NCI-H1436 (cell line): ENCODE data around the gene PCAT7.
"Not testable (repeated sequence)": the region's sequence is repeated elsewhere in the genome, so short reads cannot be mapped to it uniquely, and the experiment has no call there.

ENCODE experiments used
- DNase-seq: peaks from one replicate; lab custom pipeline; 2025; lab: John Stamatoyannopoulos, UW

PCAT7 gene

DNA sequence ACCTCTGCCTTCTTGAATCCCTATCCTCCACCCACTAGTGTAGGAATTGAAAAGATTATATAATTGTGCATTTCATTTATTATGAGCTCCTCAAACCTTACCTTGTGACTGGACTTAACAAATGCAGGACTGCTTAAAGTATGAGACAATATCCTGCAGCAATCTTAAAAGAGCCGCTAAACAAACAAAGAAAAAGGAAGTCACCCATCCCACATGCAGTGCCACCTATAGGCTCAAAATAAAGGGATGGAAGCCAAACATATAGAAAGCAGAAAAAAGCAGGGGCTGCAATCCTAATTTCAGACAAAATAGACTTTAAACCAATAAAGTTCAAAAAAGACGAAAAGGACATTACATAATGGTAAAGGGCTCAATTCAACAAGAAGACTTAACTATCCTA is 8.7 kb downstream of the PCAT7 start:
- DNase-seq, result no peak

DNA sequence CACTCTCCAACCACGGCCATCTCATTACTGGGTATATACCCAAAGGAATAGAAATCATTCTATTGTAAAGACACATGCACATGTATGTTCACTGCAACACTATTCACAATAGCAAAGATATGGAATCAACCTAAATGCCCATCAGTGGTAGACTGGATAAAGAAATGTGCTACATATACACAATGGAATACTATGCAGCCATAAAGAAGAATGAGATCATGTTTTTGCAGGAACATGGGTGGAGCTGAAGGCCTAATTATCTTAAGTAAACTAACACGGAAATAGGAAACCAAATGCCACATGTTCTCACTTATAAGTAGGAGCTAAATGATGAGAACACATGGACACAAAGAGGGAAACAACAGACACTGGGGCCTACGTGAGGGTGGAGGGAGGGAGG is 9.4 kb downstream of the PCAT7 start:
- DNase-seq, result not testable (repeated sequence)

DNA sequence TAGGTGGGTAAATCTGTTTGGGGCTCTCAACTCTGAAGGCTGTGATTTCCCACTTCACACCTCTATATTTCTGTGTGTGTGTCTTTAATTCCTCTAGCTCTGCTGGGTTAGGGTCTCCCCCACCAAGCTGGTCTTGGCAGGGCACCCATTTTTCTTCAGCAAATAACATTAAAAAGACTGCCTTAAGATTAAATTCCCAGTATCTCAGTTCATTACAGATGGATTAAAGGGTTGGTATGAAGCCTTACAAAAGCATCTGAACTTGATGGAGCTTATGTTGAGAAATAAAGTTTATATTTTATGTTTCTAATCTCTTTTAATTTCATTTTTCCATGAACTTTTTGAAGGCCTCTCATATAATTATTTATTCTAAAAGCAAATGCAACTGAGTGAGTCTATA is 11.7 kb downstream of the PCAT7 start:
- no peak for DNase-seq

DNA sequence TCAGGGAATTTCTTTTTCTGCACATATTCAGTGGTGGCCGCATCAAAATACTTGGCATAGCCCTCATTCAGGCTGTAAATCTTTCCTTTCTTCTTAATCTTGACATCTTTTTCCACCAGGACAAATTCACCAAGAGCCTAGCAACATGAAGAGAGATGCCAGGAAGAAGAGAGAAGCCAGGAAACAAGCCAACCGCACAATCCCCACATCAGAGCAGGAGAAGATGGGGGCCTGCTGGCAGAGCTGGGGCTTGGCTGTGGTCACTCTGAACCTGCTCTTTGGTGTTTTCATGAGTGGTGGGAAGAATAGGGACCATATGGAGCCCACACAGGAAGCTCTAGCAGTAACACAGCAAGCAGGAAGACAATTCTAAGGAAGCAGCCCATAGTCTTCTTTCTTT is 12.4 kb downstream of the PCAT7 start:
- no peak for DNase-seq

DNA sequence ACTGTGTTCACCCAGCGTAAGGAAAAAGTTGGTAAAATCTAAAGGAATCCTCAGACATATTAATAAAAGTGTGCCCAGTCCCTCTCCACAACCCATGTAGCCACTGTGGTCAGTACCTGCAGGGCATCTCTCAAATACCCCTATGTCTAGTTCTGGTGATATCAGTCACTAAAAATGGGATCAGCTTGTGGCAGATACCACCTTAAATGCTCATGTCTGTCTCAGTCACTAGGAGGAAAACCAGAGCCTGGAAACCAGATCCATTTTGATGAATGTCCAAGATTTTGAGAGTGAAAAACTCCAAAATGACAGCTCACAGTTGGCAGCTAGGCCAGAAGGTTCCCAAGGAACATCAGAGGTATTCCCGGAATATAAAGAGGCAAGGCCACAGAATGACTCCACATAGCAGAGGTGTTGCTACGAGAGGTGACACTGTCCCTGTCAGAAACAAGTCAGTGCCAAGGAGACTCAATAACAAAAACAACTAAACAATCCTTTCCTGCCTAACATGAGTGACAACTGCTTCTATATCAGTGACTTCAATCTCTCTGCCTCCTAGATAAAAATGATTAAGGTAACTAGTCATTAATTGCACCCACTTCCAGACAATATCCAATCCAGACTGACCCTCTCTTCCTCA is 13.5 kb downstream of the PCAT7 start:
- DNase-seq, result no peak

DNA sequence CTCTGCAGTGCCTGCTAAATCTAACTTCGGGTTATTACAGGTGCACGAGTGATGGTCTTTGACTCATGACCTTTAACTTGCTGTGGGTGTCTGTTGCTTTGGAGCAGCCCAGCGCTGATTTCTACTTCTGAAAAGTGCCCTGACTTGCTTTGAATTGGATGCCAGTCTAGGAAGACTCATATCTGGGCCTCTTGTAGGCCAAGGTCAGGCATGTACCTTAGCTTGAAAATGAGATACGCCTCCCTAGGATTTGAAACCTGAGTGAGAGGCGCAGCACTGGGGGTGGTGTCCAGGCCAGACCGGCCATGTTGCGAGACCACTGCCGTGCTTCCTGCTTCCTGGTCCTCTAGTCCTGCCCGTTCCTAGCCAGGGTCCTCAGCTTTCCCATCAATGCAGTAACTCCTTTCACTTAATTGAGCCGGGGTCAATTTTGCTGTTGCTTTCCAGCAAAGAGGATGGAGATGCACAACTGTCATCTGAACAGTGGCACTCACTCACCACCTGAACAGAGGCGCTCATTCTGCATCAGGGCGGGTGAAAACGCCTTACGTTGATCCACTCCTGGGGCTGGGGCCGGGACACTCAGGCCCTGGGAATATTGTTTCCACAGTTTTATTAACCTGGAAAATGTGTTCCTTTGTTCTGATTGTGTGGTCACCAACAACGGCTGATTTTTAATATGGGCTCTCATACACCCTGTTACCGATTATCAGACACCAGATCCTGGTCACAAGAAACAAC is 14.3 kb downstream of the PCAT7 start:
- DNase-seq, result no peak

DNA sequence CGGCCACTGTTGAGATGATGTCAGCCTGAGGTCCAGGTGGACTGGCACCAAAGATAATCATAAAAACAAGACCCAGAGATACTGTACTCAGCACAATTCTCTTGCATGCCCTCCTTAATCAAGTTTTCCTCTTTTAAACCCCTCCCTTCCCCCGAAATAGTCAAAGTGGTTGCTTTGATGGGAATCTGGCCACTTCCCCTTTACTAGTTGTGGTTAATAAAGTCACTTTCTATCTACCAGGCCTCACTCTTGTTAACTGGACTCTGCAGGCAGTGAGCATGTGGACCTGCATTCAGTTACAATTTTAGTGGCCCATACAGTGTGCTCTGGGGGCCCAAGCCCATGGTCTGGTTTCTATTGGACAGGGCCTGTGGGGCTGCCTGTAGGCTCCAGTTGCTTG is 21.2 kb downstream of the PCAT7 start:
- DNase-seq, result no peak

DNA sequence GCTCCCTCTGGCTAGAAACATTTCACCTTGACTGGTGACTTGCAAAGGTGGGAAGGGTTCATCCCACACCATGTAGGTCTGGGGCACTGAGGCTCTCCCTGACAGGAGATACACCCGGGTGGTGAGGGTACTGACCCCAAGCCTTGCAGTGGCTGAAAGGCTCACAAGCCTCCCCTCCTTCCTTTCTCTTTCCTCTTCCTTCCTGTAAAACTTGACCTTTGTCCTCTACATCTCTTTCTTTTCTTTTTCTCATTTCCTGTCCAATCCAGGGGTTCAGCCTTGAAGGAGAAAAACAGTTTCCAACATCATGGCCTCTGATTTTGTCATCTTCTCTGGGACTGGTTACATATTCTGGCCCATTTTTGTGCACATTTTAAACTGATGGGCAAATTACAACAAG is 22.2 kb downstream of the PCAT7 start:
- DNase-seq, result no peak

DNA sequence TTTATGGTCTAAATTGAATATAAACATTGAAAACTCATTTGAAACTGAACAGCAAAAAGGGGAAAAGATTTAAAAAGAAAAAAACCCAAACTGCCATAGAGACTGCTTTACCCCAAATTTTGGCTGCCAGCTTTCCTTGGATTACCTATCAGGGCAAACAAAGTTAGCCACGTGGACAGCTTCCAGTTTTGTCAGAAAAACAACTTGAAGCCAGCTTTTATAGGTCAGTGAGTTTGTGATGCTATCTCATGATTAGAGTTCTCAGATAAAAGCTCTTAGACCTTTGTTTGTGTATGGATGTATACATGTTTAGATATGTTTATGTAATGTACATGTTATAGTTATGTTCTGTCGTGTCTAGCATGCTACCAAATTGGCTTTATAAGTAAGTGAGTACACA is 22.7 kb downstream of the PCAT7 start:
- no peak for DNase-seq

DNA sequence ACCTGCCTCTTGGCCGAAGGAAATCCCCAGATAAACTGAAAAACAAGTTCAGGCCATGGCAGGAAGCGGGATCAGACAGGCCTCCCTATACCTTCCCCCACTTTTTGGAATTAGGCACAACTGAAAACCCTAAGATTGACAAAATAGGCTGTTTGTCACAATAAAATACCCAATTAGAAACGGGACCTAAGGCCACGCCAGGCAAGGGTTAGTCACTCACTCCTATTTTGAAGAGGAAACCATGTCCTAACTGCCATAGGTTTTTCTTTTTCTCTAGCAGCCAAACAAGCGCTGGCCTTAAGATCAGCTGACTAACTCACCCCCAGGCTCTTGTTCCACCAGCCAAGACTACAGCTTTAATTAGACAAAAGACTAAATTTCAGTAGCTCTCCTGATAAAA is 26.8 kb downstream of the PCAT7 start:
- DNase-seq, result no peak

DNA sequence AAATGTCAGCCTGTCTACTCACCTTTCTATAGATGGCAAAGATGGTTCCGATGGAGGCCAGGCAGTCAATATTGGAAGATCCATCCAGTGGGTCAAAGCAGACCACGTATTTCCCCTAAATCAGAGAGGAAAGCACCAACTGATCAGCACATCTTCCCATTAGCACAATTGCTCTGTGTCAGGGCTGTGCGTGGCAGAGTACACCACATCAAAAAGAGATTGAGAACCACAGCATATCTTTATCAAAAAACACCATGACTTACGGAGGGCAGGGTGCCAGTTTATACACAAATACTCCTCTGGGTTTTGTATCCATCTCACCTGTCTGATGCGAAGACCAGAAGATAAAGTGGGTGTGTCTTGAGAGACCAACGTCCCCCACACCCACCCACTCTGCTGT is 29.7 kb downstream of the PCAT7 start:
- DNase-seq, result no peak

DNA sequence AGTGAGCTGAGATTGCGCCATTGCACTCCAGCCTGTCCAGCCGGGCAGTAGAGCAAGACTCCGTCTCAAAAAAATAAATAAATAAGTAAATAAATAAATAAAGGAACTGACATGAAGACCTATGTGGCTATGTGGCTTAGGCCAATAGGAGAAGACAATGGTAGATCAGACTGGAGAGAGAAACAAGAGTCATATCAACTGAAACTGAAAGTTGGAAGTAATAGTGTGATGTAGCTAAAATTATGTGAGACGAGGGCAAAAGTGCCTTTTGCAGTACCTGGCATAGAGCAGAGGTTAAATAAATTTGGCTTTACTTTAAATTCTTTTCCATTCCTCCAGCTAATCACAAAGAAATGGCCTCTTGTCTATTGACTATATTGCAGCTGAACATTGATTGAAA is 31.4 kb downstream of the PCAT7 start:
- no peak for DNase-seq

DNA sequence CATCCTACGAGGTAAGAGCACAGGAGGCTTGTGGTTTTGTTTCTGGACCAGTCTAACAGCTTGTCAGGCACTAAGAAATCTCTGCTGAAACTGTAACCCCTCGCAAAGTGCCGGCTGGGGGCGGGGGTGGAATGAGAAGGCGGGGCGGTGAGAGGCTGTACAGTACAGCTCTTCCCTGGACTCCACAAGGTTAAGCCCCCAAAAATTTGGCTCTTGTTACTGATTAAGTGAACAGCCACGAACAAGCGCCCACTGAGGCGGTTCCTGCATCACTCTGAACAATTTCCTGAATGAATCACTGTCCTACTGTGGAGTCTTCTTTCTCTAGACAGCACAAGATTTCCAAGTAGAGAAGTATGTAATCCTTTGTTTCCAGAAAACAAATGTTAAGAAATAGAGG is 31.9 kb downstream of the PCAT7 start:
- DNase-seq, result no peak

DNA sequence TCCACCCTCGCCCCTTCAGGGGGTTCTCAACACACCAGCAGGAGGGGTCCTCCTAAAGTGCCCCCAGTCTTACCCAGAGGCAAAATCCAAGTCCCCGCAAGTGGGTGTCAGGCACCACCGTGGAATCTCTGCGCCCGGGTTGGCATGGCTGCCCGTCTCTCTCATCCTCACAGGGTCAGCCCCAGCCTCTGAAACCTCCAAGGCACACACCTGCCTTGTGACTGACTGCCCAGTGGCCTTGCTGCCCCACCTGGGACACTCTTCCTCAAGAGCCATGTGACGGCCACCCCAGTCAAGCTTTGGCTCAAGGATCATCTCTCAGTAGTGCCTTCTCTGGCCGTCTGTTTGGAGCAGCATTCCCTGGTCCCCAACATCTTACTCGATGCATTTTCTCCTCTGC is 33.8 kb downstream of the PCAT7 start:
- DNase-seq, result no peak

DNA sequence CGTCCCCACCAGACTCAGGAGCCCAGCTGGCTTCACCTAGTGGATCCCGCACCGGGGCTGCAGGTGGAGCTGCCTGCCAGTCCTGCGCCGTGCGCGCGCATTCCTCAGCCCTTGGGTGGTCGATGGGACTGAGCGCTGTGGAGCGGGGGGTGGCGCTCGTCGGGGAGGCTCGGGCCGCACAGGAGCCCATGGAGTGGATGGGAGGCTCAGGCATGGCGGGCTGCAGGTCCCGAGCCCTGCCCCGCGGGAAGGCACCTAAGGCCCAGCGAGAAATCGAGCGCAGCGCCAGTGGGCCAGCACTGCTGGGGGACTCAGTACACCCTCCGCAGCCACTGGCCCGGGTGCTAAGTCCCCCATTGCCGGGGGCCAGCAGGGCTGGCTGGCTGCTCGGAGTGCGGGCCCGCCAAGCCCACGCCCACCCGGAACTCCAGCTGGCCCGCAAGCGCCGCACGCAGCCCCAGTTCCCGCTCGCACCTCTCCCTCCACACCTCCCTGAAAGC is 36.2 kb downstream of the PCAT7 start:
- not testable (repeated sequence) for DNase-seq

DNA sequence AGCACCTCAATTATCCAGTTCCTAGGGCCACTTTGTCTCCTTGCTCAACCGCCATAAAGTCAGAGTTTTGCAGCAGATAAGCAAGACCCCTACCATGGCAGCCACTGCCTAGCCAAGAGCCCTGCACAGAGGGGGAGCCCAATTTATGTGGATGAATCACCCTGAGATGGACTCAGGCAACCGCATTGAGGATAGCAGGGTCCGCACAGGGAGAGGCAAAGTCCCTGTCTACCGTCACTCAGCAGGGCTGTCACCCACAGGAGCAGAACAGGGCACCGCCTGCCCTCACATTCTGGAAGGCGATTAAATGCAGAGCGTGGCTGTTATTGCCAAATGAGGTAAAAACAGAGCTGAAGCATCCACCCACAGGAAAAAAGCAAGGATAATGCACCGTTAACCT is 37.0 kb downstream of the PCAT7 start:
- DNase-seq, result no peak

DNA sequence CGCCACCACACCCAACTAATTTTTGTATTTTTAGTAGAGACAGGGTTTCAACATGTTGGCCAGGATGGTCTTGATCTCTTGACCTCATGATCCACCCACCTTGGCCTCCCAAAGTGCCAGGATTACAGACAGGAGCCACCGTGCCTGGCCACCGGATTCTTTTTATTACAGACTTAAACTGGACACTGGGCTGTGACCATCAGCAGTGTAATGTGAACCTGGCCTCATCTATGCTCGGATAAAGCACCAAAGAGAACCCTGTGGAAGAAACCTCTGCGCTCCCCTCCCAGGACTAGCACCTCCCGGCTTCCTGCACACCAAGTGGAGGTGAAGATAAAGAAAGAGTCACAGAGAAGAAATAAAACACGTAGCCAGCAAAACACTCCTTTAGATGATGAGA is 37.8 kb downstream of the PCAT7 start:
- not testable (repeated sequence) for DNase-seq

DNA sequence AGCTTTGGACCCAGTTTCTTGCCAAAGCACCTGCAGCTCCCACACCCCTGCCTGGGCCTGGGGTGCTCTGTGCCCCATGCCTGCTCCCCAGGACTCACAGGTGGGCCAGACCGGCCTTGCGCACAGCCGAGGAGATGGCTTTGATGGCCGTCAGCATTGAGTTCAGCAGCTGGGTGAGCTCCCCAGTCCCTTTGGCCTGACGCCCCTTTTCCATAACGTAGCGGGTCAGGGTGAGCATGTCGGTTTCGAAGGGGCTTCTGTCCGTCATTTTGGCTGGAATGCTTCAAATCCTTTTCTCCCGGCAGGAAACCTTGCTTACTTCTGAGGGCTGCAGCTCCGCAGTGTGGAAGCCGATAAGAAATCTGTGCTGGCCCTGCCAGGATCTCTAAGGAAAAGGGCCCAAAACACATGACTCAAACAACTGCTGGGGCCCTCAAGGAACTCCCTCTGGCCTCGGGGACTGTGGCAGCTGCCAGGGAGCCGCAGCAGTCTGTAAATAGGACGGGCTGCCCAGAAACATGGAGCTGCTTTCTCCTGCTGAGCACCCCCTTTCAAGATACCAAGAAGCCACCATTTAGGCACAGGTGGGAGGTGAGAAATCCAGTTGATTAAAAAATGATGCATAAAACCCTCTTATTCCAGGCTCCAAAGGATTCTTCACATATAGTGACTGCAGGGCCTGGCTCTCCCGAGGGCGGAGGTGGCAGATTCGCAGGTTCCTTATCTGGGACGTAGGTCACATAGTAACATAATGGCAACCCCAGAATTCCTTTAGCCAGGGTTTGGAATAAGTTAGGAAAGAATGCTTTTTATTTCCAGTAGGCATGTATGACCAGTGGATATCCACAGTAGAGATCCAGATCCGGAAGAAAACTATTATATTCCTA is 38.8 kb downstream of the PCAT7 start, which contains the start of gene FBP2:
FBP2 (minus strand) TSS at position 366 of the 887 bp plus-strand sequence; CDS start at position 268, 98 bp downstream.
- DNase-seq, result no peak

DNA sequence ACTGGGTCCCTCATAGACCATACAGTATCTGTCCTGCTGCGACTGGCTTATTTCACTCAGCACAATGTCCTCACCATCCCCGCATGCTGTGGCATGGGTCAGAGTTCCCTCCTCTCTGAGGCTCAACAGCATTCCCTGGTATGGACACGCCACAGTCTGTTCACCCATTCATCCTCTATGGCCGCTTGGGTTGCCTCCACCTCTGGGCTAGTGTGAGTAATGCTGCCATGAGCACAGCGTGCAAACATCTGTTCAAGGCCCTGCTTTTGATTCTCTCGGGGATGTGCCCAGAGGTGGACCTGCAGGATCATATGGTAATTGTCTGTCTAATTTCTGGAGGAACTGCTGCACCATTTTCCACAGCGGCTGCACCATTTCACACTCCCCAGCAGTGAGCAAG is 44.2 kb downstream of the PCAT7 start:
- DNase-seq, result no peak

DNA sequence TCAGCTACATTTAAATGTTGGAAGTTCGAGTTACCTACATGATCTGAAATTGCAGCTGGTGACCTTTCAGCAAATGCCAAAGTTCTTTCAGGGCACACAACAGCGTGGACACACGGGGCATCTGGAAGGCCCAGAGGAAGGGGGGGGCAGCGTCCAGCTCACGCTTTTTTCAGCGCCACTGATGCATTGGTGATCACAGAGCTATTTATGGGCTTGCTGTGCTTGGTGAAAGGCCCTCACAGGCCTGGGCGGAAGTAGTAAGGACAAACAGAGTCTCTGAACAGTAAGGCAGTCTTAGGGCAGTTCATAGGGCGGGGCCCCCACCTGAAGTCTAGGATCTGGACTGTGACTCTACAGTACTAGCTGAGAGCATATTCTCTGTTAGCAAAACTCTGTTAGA is 45.4 kb downstream of the PCAT7 start:
- no peak for DNase-seq

DNA sequence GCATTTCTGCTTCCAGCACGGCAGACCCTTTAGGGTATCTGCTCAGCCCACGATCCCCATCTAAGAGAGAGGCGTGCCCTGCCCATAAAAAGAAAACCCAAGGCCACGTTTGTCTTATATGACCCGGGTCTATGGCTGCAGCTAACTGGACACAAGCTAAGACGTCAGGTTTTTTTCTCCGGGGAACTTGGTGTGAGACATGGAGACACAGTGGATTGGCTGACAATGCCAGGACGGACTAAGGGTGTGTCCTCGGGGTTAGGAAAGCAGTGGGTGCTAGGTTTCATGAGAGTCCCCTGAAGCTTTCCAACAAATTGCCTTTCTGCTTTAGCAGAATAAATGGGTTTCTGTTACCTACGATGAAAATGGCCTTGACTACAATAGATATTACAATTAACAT is 45.8 kb downstream of the PCAT7 start:
- DNase-seq, result no peak

DNA sequence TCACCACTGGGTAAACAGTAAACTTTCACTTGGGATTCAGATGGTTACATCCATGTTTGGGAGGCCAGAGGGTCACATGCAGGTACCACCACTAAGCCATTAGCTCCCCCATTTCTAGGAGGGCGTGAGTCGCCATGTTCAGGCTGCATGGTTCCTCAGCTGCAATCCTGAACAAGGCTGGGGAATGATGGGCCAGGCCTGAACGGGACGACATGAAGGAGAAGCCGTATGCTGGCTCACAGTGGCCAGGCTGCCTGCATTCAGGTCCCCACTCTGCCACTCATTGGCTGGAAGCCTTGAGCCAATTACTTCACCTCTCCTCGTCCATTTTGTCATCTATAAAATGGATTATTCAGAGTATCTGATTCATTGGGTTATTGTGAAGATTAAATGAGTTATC is 47.8 kb downstream of the PCAT7 start:
- DNase-seq, result no peak
